Hepatic stellate cell (primary cell): Measurements from ENCODE around the gene UST.
"Not testable (repeated sequence)": the region's sequence is repeated elsewhere in the genome, so short reads cannot be mapped to it uniquely, and the experiment has no call there.

Experiments
- DNase-seq: peaks from one replicate; pipeline ENCODE4 v3.0.0; 2011; ENCODE audit warnings: low spot score

UST gene

DNA sequence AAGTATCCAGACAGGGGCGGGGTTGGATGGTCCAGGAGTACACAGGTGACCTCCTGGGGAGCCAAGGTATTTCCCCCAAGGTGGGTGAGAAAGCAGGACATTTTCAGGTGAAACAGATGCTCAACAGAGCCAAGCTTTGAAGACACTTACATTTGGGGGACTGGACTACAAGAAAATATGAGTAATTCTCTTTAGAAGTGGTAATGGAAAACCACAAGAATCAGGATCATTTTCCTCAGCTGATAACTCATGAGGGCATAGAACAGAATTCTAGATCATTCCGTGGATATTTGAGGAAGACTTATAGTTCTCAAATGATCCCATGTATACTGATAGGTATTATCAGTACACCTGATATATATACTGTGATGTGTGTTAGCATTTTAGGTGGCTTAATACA is 89.9 kb downstream of the UST start:
- DNase-seq = no peak

DNA sequence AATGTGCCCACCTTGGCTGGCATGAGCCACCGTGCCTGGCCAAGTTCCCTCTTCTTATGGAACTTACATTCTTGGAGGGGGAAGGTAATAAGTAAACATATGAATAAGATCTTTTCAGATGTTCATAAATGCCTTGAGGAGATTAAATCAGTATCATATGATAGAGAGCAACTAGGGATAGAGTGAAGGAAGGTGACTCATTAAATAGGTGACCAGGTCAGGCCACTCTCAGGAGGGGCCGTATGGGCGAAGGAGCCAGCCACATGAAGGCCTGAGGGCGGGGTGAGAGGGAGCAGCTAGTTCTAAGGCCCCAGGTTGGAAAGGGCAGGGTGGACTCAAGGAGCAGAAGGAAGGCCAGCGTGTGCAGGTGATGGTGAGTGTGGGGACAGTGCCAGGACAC is 91.1 kb downstream of the UST start:
- no peak for DNase-seq

DNA sequence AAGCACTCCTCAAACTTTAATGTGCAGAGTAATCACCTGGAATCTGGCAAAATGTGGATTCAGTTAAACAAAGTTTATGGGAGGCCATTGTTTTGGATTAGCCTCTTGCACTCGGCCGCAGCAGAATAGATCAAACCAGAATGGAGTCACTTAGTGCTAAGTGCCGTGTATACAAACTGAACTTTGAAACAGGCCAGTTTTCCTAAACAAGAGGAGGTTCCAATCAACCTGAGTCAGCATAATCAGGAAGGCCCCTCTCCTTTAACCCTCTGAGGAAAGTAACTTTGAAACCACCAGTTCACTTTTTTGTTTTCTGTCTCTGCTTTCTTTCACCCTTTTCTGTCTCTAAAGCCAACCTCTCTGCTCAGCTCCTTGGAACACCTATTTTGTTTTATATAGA is 92.2 kb downstream of the UST start:
- no peak for DNase-seq

DNA sequence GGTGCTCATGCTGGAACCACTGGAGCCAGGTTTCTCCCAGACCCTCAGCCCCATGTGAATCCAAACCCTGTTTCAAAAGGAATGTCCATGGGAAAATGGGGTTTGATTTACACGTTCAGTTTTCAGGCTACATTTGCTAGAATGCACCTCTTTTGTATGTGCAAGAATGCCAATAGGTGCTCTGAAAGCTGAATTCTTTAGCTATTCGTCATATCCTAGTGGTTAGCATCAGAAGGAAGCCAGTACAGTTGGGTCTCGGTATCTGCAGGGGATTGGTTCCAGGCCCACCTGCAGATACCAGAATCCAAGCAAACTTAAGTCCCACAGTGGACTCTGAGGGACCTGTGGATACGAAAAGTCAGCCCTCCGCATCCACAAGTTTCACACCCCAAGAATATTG is 93.4 kb downstream of the UST start:
- DNase-seq = no peak

DNA sequence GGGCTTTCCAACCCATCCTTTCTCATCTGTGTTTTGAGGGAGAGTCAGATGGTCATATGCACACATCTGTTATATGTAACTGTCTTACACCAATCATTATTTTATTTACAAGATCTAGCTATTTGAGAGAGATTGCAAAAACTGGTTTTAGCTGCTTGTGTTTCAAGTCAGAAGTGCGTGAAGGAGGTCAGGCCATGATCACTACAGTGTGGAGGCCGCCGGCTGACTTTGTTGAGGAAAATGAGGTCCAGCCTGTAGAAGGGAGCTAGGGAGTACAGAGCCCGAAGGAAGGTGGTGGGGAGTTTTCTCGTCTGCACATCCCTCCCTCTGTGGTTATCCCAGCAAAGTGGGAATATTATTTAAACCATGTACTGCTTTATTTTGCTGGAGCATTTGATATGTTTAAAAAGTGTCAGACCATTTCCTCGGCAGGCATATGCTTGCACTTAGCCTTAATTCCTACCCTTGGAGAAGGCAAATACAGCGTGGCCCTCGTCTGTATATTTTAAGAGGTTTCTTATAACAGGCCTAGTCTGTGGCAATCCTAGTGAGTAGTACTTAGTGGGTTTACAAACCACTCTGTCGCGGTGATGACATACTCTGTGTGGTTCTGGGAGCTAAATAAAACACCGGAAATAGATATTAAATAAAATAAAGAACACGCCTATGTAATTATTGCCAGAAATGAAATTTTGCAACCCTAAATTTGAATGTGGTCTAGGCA is 95.6 kb downstream of the UST start:
- DNase-seq = no peak

DNA sequence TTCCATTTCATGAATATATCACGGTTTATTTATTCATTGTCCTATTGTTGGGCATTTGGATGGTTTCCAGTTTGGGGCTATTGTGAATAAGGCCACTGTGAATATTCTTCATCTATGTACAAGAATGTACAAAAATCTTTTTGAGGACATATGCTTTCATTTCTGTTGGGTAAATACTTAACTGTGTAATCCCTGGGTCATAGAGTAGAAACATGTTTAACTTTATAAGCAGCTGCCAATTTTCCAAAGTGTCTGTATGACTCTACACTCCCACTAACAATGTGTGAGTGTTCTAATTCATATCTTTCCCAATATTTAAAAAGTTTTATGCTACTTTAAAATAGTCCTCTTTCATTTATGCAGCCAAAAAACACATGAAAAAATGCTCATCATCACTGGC is 98.6 kb downstream of the UST start:
- DNase-seq = no peak

DNA sequence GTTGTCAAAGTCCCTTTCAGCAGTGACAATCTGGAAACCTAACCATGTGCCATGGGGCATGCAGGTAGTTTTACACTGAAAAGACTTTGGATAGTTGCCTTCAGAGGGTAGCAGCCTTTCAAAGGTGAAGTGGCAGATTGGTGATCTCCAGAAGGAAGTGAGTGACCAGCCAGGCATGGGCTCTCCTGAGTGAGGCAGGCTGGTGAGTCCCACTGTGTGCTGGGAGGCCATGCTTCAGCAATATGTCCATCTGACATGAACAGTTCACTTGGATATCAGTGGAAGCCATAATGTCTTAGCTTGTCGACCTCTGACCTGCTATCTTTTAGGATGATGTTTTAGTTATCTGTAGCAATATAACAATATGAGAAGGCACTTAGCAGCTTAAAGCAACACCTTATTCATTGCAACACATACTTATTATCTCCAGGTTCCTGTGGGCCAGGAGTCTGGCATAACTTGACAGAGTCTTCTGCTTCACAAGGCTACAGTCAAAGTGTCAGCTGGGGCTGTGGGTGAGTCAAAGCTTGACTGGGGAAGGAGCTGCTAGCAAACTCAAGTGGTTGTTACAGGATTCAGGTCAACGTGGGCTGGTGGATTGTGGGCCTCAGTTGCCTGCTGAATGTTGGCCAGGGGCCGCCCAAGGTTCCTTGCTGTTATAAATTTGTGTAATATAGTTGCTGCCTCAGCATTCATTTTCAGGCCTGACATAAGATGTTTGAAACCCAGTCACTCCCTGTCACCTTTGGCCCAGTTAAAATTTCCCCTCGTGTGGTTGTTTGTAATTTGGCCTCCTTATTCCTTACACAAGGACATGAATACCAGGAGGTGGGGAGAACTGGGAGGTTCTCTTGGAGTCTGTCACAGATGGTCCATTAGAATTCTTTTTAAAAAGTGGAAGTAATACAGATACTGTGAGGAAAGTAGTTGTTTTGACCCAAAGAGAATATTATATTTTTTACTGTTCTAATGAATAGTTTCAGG is 100.2 kb downstream of the UST start:
- no peak for DNase-seq

DNA sequence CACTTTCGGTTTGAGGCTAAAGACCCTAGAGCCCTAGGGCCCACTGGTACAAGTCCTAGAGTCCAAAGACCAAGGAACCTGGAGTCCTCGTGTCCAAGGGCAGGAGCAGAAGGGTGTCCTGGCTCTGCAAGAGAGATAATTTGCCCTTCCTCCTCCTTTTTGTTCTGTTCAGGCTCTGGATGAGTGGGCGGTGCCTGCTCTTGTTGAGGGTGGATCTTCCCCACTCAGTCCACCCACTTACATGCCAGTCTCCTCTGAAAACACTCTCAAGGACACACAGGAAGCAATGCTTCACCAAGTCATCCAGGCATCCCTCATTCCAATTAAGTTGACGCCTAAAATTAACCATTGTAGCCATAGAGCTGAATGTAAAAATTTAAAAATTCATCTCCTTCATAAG is 102.1 kb downstream of the UST start:
- DNase-seq = no peak

DNA sequence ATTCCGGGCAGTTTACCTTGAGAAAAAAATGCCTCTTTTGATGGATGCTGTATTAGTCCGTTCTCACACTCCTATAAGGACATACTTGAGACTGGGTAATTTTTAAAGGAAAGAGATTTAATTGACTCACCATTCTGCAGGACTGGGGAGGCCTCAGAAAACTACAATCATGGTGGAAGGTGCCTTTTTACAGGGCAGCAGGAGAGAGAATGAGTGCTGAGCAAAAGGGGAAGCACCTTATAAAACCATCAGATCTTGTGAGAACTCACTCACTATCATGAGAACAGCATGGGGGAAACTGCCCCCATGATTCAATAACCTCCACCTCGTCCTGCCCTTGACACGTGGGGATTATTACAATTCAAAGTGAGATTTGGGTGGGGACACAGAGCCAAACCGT is 102.6 kb downstream of the UST start:
- DNase-seq = not testable (repeated sequence)

DNA sequence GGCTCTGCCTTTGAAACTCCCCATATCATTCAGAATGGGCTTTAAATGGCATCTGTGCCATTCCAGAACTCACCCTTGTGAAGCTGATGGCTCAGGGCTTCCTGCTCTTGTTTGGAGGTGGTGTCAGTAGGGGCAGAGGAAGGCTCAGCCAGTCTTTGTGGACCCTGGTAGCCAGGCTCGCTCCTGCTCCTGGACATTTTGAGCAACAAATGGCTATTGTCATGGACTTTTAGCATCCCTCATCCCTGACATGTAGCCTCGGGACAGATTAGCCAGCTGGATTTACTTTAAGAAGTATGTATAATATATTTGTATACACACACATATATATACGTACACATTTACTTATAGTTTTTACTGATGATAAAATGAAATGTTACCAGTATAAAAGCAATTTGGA is 104.1 kb downstream of the UST start:
- no peak for DNase-seq

DNA sequence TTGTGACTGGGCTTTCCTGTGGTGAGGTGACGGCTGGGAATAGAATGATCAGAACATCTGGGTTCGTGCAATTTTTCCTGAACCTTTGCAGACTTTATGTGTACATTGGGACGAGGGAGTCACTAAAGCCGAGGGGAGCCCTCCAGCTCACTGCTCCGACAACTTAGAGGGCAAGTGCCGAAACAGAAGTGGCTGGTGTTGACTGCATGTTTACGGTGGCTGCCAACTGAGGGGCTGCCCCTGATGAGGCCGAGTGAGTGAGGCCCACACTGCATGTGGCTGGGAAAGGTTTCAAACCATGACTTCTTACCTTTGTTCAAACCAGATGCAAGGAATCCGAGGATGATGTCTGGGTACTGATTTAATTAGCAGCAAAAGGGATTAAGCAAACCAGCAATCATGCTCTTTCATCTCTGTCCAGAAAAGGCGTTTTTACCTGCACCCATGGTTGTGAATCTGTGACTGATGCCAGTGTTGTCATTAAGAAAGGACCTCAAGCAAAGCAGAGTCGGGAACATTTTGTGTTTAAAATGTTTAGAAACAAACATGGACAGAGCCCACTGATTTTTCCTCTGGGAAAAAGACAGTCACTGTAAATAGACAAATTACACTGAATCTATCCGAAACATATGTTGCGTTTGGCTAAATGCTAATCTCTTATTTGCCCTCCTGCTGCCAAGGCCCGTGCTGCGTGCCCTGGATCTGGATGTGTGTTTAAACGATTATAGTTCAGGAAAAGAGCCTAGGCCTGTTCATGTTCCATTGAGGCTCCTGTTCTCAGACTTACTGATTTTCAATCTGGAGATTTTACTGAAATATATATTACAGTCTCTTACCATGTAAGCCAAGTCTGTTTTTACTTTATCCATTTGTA is 105.1 kb downstream of the UST start:
- no peak for DNase-seq

DNA sequence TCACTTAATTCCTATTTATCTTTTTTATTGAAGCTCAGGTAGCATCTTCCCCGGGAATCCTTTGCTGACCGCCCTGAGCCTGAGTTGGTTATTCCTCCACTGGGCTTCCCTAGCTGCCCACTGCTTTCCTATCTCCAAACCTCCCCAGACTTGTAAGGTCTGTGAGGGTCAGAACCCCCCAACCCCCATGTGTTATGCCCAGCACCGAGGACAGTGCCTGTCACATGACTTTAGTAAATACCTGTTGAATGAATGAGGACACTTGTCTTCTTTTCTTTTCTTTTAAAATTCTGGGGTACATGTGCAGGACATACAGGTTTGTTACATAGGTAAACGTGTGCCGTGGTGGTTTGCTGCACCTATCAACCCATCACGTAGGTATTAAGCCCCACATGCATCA is 105.9 kb downstream of the UST start:
- no peak for DNase-seq

DNA sequence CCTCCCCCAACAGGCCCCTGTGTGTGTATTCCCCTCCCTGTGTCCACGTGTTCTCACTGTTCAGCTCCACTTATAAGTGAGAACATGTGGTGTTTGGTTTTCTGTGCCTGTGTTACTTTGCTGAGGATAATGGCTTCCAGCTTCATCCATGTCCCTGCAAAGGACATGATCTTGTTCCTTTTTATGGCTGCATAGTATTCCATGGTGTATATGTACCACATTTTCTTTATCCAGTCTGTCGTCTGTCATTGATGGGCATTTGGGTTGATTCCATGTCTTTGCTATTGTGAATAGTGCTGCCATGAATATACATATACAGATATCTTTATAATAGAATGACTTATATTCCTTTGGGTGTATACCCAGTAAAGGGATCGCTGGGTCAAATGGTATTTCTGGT is 106.3 kb downstream of the UST start:
- not testable (repeated sequence) for DNase-seq

DNA sequence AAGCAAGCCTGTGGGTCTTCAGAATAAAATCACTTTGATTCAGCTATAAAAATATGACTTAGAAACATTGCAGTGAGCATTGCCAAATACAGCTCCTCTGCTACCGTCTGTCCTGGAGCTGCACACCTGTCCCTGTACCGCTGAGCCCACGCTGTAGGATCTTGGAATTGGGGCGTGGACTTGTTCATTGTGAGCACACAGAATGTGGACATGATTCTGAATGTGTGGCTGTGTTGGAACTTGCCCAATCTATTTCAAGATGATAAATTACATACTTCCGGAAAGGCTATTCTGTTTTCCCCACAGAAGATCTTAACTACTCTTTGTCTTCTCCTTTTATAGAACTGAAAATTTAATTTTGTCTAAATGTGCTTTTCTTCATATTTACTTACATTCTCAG is 107.3 kb downstream of the UST start:
- DNase-seq = no peak

DNA sequence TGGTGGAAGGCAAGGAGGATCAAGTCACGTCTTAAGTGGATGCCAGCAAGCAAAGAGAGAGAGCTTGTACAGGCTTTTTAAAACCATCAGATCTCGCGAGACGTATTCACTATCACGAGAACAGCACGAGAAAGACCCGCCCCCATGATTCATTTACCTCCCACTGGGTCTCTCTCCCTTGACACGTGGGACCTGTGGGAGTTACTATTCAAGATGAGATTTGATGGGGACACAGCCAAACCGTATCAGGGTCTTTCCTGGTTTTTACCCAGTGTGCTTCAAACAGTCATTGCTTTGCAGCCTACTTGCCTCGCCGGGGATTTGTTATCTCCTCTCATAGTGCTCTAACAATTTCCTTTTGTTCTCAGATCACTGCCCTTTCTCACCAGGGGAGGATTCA is 108.2 kb downstream of the UST start:
- DNase-seq = no peak

DNA sequence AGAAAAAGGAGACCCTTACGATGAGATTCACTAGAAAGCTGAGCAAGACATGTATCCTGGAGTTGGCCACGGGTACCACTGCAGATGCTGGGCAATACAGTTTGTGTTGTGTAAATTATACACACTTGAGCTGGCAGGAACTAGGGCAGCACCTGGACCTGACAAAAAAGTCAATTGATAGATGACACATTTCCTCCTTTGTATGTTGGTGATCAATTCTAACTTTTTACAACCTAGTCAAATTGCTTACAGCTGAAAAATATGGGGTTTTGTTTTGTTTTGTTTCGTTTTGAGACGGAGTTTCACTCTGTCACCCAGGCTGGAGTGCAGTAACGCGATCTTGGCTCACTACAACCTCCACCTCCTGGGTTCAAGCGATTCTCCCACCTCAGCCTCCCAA is 108.9 kb downstream of the UST start:
- DNase-seq = no peak

DNA sequence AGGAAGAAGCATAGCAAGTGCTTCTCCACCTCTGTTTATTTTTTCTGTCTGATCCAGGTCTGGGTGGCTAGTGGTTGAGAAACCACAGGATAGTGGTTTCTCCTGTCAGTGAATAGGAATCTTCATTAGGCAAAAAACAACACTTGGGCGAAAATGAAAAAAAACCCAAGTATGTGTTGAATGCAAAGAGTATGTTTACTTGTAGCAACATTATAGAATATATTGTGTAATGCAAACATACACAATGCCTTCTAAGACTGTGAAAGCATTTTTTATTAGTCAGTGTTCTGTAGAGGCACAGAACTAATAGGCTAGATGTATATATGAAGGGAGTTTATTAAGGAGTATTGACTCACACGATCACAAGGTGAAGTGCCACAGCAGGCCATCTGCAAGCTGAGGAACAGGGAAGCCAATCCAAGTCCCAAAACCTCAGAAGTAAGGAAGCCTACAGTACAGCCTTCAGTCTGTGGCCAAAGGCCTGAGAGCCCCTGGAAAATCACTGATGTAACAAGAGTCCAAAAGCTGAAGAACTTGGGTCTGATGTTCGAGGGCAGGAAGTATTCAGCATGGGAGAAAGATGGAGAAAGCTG is 111.1 kb downstream of the UST start:
- DNase-seq = peak; percentile 42

DNA sequence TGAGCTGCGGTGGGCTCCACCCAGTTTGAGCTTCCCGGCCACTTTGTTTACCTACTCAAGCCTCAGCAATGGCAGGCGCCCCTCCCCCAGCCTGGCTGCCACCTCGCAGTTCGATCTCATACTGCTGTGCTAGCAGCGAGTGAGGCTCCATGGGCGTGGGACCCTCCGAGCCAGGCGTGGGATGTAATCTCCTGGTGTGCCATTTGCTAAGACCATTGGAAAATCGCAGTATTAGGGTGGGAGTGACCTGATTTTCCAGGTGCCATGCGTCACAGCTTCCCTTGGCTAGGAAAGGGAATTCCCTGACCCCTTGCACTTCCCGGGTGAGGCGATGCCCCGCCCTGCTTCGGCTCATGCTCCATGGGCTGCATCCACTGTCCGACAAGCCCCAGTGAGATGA is 117.3 kb downstream of the UST start:
- not testable (repeated sequence) for DNase-seq

DNA sequence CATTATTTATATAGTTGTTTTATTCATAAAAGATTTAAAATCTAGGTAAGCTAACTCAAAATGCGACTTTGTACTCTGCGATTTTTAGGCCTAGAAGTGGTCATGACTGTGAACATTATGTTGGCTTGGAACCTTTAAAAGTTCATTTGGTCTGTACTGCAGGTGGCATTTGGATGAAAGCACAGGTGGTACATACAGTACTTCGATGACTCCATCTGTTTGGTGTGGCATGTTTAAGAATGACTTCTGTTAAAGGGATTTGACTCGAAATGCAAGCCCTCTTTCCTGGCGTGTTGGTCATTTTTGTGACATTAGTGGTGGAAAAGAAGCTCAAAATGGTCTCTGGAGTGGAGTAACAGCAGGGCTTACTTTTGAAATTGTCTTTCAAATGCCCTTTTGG is 118.1 kb downstream of the UST start:
- no peak for DNase-seq

DNA sequence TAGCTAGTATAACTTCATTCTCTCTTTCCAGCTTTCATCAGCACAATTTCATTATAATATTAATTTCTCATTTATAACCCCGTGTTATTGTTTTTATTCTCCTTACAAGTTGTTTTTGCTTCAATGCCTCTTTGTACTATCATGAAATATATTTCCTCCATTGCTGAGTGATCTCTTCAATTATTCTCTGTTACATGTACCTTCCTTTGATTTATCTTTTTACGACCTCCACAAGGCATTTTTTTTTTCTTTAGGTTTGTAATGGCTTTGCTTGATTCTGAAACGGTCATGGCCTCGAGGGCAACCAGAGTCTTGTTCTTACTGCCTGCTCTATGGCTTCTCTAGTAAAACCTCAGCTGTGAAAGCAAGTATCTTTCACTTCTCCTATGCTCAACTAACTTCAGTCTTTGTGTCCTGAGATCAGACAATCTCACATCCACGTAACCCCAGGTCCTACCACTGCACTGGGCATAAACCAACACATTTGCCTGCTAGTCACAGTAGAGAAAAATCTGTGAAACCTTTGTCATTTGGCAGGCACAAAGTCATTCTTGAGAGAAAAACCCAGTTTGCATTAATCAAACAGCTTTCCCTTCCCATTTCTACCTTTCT is 119.9 kb downstream of the UST start:
- no peak for DNase-seq

DNA sequence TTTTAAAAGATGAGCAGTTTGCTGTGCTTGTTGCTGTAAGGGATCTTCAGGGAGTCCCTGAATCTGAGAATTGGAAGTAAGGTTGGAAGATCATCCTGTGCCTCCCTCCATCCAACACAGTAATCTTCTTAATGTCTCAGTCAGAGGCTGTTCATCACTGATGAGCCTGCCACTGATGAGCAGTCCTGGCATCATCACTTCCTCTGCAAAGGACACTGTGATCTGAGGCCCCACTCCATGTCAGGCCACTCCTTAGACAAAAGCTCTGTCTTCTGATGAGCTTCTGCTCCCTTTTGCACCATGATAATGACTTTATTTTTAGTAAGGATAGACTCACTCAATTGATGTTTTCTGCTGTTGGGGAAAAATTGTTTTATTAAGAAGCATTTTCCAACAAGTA is 121.0 kb downstream of the UST start:
- DNase-seq = no peak

DNA sequence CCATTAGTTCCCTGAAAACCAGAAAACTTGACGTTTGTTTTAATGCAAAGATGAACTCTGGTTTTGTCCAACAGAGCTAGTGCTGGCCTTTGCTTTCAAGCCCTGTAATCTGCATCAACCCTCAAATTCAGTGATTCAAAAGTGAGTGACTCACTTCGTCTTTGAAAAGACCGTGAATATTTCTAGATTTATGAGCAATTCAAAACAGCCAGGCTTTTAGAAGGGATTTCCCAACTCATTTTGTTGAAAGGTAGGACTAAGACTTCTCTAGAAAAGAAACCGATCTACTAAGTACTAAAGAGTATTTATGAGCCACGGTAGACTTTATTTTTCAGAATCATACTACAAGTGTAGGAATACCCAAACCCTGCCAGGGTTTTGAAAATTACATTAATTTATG is 121.5 kb downstream of the UST start:
- peak; percentile 58 for DNase-seq
